Nephron (organoid): ENCODE results near the gene GNAS-AS1.
A peak's percentile ranks its signal among the peaks of the same experiment; 100 is the strongest.

ENCODE experiments used
- H3K27ac Mint-ChIP-seq, 3 experiments: 2 replicates each; pipeline ENCODE4 v1.8.0; 2020; ENCODE audit warnings: mixed read lengths in 3 of 3, mild to moderate bottlenecking in 2 of 3, moderate library complexity in 1 of 3
- H3K27me3 Mint-ChIP-seq: 2 replicates; pipeline ENCODE4 v1.8.0; 2021; ENCODE audit warnings: low read depth, mild to moderate bottlenecking, moderate library complexity, mixed read lengths
- H3K36me3 Mint-ChIP-seq: 2 replicates; pipeline ENCODE4 v1.8.0; 2020; ENCODE audit warnings: low read depth, mixed read lengths
- H3K4me1 Mint-ChIP-seq: 2 replicates; pipeline ENCODE4 v1.8.0; 2020; ENCODE audit warnings: mixed read lengths
- H3K4me3 Mint-ChIP-seq, 3 experiments: 2 replicates each; pipeline ENCODE4 v1.8.0; 2020; ENCODE audit warnings: mild to moderate bottlenecking in 3 of 3, mixed read lengths in 3 of 3, moderate library complexity in 2 of 3
- H3K9me3 Mint-ChIP-seq: 2 replicates; pipeline ENCODE4 v1.8.0; 2020; ENCODE audit warnings: mixed read lengths
- CTCF ChIP-seq, 3 experiments: fragments of 200-600 bp; sonication (generic); IDR thresholded peaks; one replicate each; pipeline ENCODE4 v1.5.0; 2021; ENCODE audit warnings: antibody characterized with exemption in 3 of 3; ENCODE audit not compliant: unreplicated experiment in 3 of 3

GNAS-AS1 gene

GRCh38 chr20:58850693-58851174 is at the start of gene GNAS-AS1:
GNAS-AS1 (minus strand) TSS chr20:58850902.
- no peak for TF ChIP-seq CTCF (IDR thresholded peaks at IDR 0.05; ENCODE audit: unreplicated experiment in 3 of 3)
- Mint-ChIP-seq H3K4me1 (peaks cover 36% of the 10 kb centered on the region), H3K9me3 (peaks cover 2% of the 10 kb centered on the region), H3K27ac (peak within 1 kb of the TSS in 1 of 3 experiments; percentile 6), H3K4me3 (peak within 1 kb of the TSS; percentile 88 to 96 (median 91)), H3K27me3 (peaks cover 77% of the 10 kb centered on the region), H3K36me3 (peaks cover 10% of the 10 kb centered on the region)

GRCh38 chr20:58900397-58900796 is 49.7 kb upstream of the GNAS-AS1 start:
- no peak for TF ChIP-seq CTCF (IDR thresholded peaks at IDR 0.05; ENCODE audit: unreplicated experiment in 3 of 3)
- Mint-ChIP-seq H3K27me3 (no peaks in the 10 kb centered on the region), H3K9me3 (no peaks in the 10 kb centered on the region), H3K27ac (peak overlapping the region; percentile 15 to 81 (median 70)), H3K4me3 (peak overlapping the region in 2 of 3 experiments; percentile 39 to 67), H3K4me1 (peaks cover 83% of the 10 kb centered on the region), H3K36me3 (peaks cover 71% of the 10 kb centered on the region)

GRCh38 chr20:58899512-58899911 is 48.8 kb upstream of the GNAS-AS1 start:
- no peak for TF ChIP-seq CTCF (IDR thresholded peaks at IDR 0.05; ENCODE audit: unreplicated experiment in 3 of 3)
- no peaks in the 10 kb centered on the region for H3K27me3 Mint-ChIP-seq
- no peak overlapping the region for H3K4me3 Mint-ChIP-seq
- peak overlapping the region in 2 of 3 experiments; percentile 13 to 81 for H3K27ac Mint-ChIP-seq
- H3K9me3 Mint-ChIP-seq: no peaks in the 10 kb centered on the region
- peaks cover 85% of the 10 kb centered on the region for H3K4me1 Mint-ChIP-seq
- H3K36me3 Mint-ChIP-seq: peaks cover 63% of the 10 kb centered on the region

- Mint-ChIP-seq H3K9me3 (no peaks in the 10 kb centered on the region), H3K27me3 (no peaks in the 10 kb centered on the region), H3K36me3 (peaks cover 56% of the 10 kb centered on the region), H3K27ac (peak overlapping the region; percentile 13 to 60 (median 23)), H3K4me1 (peaks cover 92% of the 10 kb centered on the region), H3K4me3 (peak overlapping the region; percentile 2 to 32 (median 7))
- TF ChIP-seq CTCF (IDR thresholded peaks at IDR 0.05; ENCODE audit: unreplicated experiment in 3 of 3): no peak
Measured at GRCh38 chr20:58898629-58899408, 48.1 kb upstream of the GNAS-AS1 start.

GRCh38 chr20:58897488-58897887 is 46.8 kb upstream of the GNAS-AS1 start:
- H3K27ac Mint-ChIP-seq: peak overlapping the region; percentile 49 to 83 (median 60)
- H3K4me1 Mint-ChIP-seq: peaks cover 95% of the 10 kb centered on the region

More at GRCh38 chr20:58897488-58897887, 46.8 kb upstream of the GNAS-AS1 start:
- Mint-ChIP-seq H3K4me3 (peak overlapping the region; percentile 31 to 58 (median 34)), H3K36me3 (peaks cover 49% of the 10 kb centered on the region), H3K27me3 (no peaks in the 10 kb centered on the region), H3K9me3 (no peaks in the 10 kb centered on the region)
- TF ChIP-seq CTCF (IDR thresholded peaks at IDR 0.05; ENCODE audit: unreplicated experiment in 3 of 3): no peak
